Mesenchymal stem cell (in vitro differentiated cells and primary cell): ENCODE data around the gene ZNF442.
A peak's percentile ranks its signal among the peaks of the same experiment; 100 is the strongest.
"Not testable (repeated sequence)": the region's sequence is repeated elsewhere in the genome, so short reads cannot be mapped to it uniquely, and the experiment has no call there.

ENCODE experiments used
- DNase-seq: peaks from one replicate; pipeline ENCODE4 v3.0.0-alpha.2; 2013
- H2AFZ ChIP-seq: one replicate; pipeline ENCODE4 v1.6.1; 2013; ENCODE audit warnings: low read depth, mild to moderate bottlenecking, control low read depth, inconsistent platforms, low read length, moderate library complexity
- H2AK5ac ChIP-seq: 2 replicates; pipeline ENCODE4 v1.6.1; 2013; ENCODE audit warnings: low read length, moderate library complexity, mild to moderate bottlenecking, inconsistent platforms; ENCODE audit not compliant: severe bottlenecking
- H2BK120ac ChIP-seq: one replicate; pipeline ENCODE4 v1.6.1; 2013; ENCODE audit warnings: low read depth, mild to moderate bottlenecking, inconsistent platforms, low read length, moderate library complexity
- H2BK12ac ChIP-seq, 2 experiments: one replicate each; pipeline ENCODE4 v1.6.1; 2013; ENCODE audit warnings: inconsistent platforms in 2 of 2, low read length in 2 of 2, mild to moderate bottlenecking in 2 of 2, moderate library complexity in 2 of 2, control low read depth in 1 of 2
- H2BK15ac ChIP-seq: one replicate; pipeline ENCODE4 v1.6.1; 2013; ENCODE audit warnings: mild to moderate bottlenecking, low read depth, inconsistent platforms; ENCODE audit not compliant: poor library complexity, severe bottlenecking
- H2BK5ac ChIP-seq: 2 replicates; pipeline ENCODE4 v1.6.1; 2013; ENCODE audit warnings: low read depth, mild to moderate bottlenecking, low read length, control low read depth, inconsistent platforms; ENCODE audit not compliant: poor library complexity, severe bottlenecking
- H3K14ac ChIP-seq, 2 experiments: one replicate each; pipeline ENCODE4 v1.6.1; 2013; ENCODE audit warnings: inconsistent platforms in 2 of 2, low read length in 2 of 2, control low read depth in 1 of 2, mild to moderate bottlenecking in 1 of 2, moderate library complexity in 1 of 2
- H3K18ac ChIP-seq, 2 experiments: one replicate each; pipeline ENCODE4 v1.6.1; 2013; ENCODE audit warnings: inconsistent platforms in 2 of 2, low read length in 2 of 2, control low read depth in 1 of 2, low read depth in 1 of 2, mild to moderate bottlenecking in 1 of 2
- H3K23ac ChIP-seq, 2 experiments: one replicate each; pipeline ENCODE4 v1.6.1; 2013; ENCODE audit warnings: inconsistent platforms in 2 of 2, low read length in 2 of 2, mild to moderate bottlenecking in 2 of 2, moderate library complexity in 2 of 2, control low read depth in 1 of 2
- H3K27ac ChIP-seq: 2 replicates; pipeline ENCODE4 v1.5.1; 2013; ENCODE audit warnings: mild to moderate bottlenecking, moderate library complexity, low read length, control low read depth, inconsistent platforms; ENCODE audit not compliant: poor library complexity, severe bottlenecking
- H3K27me3 ChIP-seq, 2 experiments: 2 replicates each; pipeline versions ENCODE4 v1.6.1 to v1.7.0; 2013; ENCODE audit warnings: low read length in 2 of 2, mild to moderate bottlenecking in 2 of 2, moderate library complexity in 2 of 2, control low read depth in 1 of 2, inconsistent platforms in 1 of 2; ENCODE audit not compliant: control insufficient read depth in 1 of 2, insufficient read depth in 1 of 2
- H3K36me3 ChIP-seq, 2 experiments: 2 replicates each; pipeline versions ENCODE4 v1.6.1 to v1.7.0; 2013; ENCODE audit warnings: low read length in 2 of 2, control low read depth in 1 of 2, inconsistent platforms in 1 of 2, low read depth in 1 of 2, mild to moderate bottlenecking in 1 of 2; ENCODE audit not compliant: insufficient read depth in 2 of 2, control insufficient read depth in 1 of 2
- H3K4ac ChIP-seq, 2 experiments: one replicate each; pipeline ENCODE4 v1.6.1; 2013; ENCODE audit warnings: inconsistent platforms in 2 of 2, low read length in 2 of 2, mild to moderate bottlenecking in 2 of 2, moderate library complexity in 2 of 2, control low read depth in 1 of 2, low read depth in 1 of 2
- H3K4me1 ChIP-seq: 2 replicates; pipeline ENCODE4 v1.6.1; 2013; ENCODE audit warnings: low read depth, low read length, control low read depth; ENCODE audit not compliant: control insufficient read depth, insufficient read depth
- H3K4me2 ChIP-seq: 2 replicates; pipeline ENCODE4 v1.6.1; 2013; ENCODE audit warnings: low read length, mild to moderate bottlenecking, inconsistent platforms; ENCODE audit not compliant: poor library complexity, severe bottlenecking
- H3K4me3 ChIP-seq, 2 experiments: 2 replicates each; pipeline versions ENCODE4 v1.5.1 to v1.7.0; 2013; ENCODE audit warnings: low read length in 2 of 2, mild to moderate bottlenecking in 2 of 2, control low read depth in 1 of 2, low read depth in 1 of 2; ENCODE audit not compliant: insufficient read depth in 1 of 2
- H3K79me1 ChIP-seq: replicated peaks from 2 replicates; pipeline ENCODE4 v1.6.1; 2013; ENCODE audit warnings: mild to moderate bottlenecking, control low read depth, low read length, inconsistent platforms; ENCODE audit not compliant: poor library complexity, severe bottlenecking
- H3K9ac ChIP-seq: 2 replicates; pipeline ENCODE4 v1.7.0; 2013; ENCODE audit warnings: mild to moderate bottlenecking, low read length, moderate library complexity
- H3K9me3 ChIP-seq: 2 replicates; pipeline ENCODE4 v1.7.0; 2013; ENCODE audit warnings: mild to moderate bottlenecking, low read length; ENCODE audit not compliant: control insufficient read depth
- H4K8ac ChIP-seq: one replicate; pipeline ENCODE4 v1.6.1; 2013; ENCODE audit warnings: inconsistent platforms, mild to moderate bottlenecking, low read length, moderate library complexity
- H4K91ac ChIP-seq: one replicate; pipeline ENCODE4 v1.6.1; 2013; ENCODE audit warnings: mild to moderate bottlenecking, low read length, inconsistent platforms
- WGBS: methylation state at CpG from one replicate; pipeline ENCODE4 v1.1.7; 2013; ENCODE audit warnings: mixed read lengths; 5-methylcytosine and 5-hydroxymethylcytosine counted together

The ZNF442 gene

GRCh38 chr19:12325690-12326089 lies 39.8 kb downstream of the ZNF442 start:
- Histone ChIP-seq H3K4me2 (no peak overlapping the region), H3K4me3 (no peak overlapping the region), H3K4ac (no peak overlapping the region), H3K27ac (no peak overlapping the region), H3K18ac (no peak overlapping the region), H2BK12ac (no peak overlapping the region), H4K91ac (no peak overlapping the region), H3K36me3 (peaks cover 0 to 29% of the 10 kb centered on the region in 2 experiments), H2BK15ac (no peak overlapping the region), H3K4me1 (no peaks in the 10 kb centered on the region), H3K27me3 (no peaks in the 10 kb centered on the region), H3K79me1 (no peaks in the 10 kb centered on the region), H2AK5ac (no peak overlapping the region), H3K9ac (no peak overlapping the region), H2AFZ (no peak overlapping the region), H2BK5ac (no peak overlapping the region), H4K8ac (no peak overlapping the region), H3K14ac (no peak overlapping the region), H3K9me3 (peaks cover 65% of the 10 kb centered on the region), H3K23ac (no peak overlapping the region), H2BK120ac (no peak overlapping the region)
- no peak for DNase-seq

- Histone ChIP-seq H3K36me3 (peaks cover 0 to 69% of the 10 kb centered on the region in 2 experiments), H2BK5ac (no peak overlapping the region), H3K27ac (no peak overlapping the region), H3K14ac (no peak overlapping the region), H2BK120ac (no peak overlapping the region), H3K79me1 (no peaks in the 10 kb centered on the region), H4K91ac (no peak overlapping the region), H2BK12ac (no peak overlapping the region), H3K27me3 (no peaks in the 10 kb centered on the region), H3K23ac (no peak overlapping the region), H3K4me2 (no peak overlapping the region), H3K4ac (no peak overlapping the region), H2AFZ (no peak overlapping the region), H2AK5ac (no peak overlapping the region), H3K9ac (no peak overlapping the region), H3K4me1 (no peaks in the 10 kb centered on the region), H3K18ac (no peak overlapping the region), H3K4me3 (peak overlapping the region in 1 of 2 experiments; percentile 50), H3K9me3 (peaks cover 86% of the 10 kb centered on the region), H2BK15ac (no peak overlapping the region), H4K8ac (no peak overlapping the region)
- no peak for DNase-seq
- 89% methylated on average over 13 of the region's 13 CpGs for WGBS
Measured at GRCh38 chr19:12318782-12319413, 46.6 kb downstream of the ZNF442 start.

- no peak overlapping the region for H3K4ac ChIP-seq
Measured at GRCh38 chr19:12314553-12314952, 50.9 kb downstream of the ZNF442 start.

GRCh38 chr19:12308891-12309290 lies 56.6 kb downstream of the ZNF442 start:
- not testable (repeated sequence) for H4K8ac ChIP-seq, H3K23ac ChIP-seq, H3K27ac ChIP-seq, H3K4me3 ChIP-seq, H3K4ac ChIP-seq, H3K18ac ChIP-seq, H3K14ac ChIP-seq, H3K36me3 ChIP-seq, H3K79me1 ChIP-seq, H4K91ac ChIP-seq, H2BK5ac ChIP-seq, H2BK15ac ChIP-seq, H3K9ac ChIP-seq, H2BK120ac ChIP-seq, H2AFZ ChIP-seq, H2BK12ac ChIP-seq, H3K4me2 ChIP-seq, H2AK5ac ChIP-seq, DNase-seq, H3K4me1 ChIP-seq, H3K27me3 ChIP-seq
- WGBS, result 86% methylated on average over 10 of the region's 12 CpGs
- peaks cover 10% of the 10 kb centered on the region for H3K9me3 ChIP-seq

More at GRCh38 chr19:12314553-12314952, 50.9 kb downstream of the ZNF442 start:
- no peaks in the 10 kb centered on the region for H3K27me3 ChIP-seq
- H2BK15ac ChIP-seq, result no peak overlapping the region
- H3K4me3 ChIP-seq, result no peak overlapping the region
- DNase-seq, result no peak
- H3K23ac ChIP-seq, result no peak overlapping the region
- 75% methylated on average over 7 of the region's 7 CpGs for WGBS
- no peak overlapping the region for H2BK5ac ChIP-seq
- H3K36me3 ChIP-seq, result peaks cover 0 to 31% of the 10 kb centered on the region in 2 experiments
- no peaks in the 10 kb centered on the region for H3K79me1 ChIP-seq
- no peak overlapping the region for H4K91ac ChIP-seq
- H2AK5ac ChIP-seq, result no peak overlapping the region
- H2BK120ac ChIP-seq, result no peak overlapping the region
- no peak overlapping the region for H3K4me2 ChIP-seq
- H3K4me1 ChIP-seq, result no peaks in the 10 kb centered on the region
- no peak overlapping the region for H3K27ac ChIP-seq
- H3K9me3 ChIP-seq, result peaks cover 52% of the 10 kb centered on the region
- no peak overlapping the region for H3K9ac ChIP-seq
- H3K18ac ChIP-seq, result no peak overlapping the region
- H2BK12ac ChIP-seq, result no peak overlapping the region
- H3K14ac ChIP-seq, result no peak overlapping the region
- no peak overlapping the region for H4K8ac ChIP-seq
- H2AFZ ChIP-seq, result no peak overlapping the region
